Activated CD8-positive, alpha-beta memory T cell treated with anti-CD3 and anti-CD28 coated beads, Interleukin-2, amount 50 U/mL, for 1 hour (primary cell): ENCODE measurements around the gene BASP1.
"Not testable (repeated sequence)": the region's sequence is repeated elsewhere in the genome, so short reads cannot be mapped to it uniquely, and the experiment has no call there.

Experiments
- DNase-seq: peaks from one replicate; pipeline ENCODE4 v3.0.0-alpha.2; 2020; ENCODE audit errors: extremely low read depth

The BASP1 gene

GRCh38 chr5:17319095-17319494, 101.7 kb downstream of the BASP1 start:
- not testable (repeated sequence) for DNase-seq

DNA sequence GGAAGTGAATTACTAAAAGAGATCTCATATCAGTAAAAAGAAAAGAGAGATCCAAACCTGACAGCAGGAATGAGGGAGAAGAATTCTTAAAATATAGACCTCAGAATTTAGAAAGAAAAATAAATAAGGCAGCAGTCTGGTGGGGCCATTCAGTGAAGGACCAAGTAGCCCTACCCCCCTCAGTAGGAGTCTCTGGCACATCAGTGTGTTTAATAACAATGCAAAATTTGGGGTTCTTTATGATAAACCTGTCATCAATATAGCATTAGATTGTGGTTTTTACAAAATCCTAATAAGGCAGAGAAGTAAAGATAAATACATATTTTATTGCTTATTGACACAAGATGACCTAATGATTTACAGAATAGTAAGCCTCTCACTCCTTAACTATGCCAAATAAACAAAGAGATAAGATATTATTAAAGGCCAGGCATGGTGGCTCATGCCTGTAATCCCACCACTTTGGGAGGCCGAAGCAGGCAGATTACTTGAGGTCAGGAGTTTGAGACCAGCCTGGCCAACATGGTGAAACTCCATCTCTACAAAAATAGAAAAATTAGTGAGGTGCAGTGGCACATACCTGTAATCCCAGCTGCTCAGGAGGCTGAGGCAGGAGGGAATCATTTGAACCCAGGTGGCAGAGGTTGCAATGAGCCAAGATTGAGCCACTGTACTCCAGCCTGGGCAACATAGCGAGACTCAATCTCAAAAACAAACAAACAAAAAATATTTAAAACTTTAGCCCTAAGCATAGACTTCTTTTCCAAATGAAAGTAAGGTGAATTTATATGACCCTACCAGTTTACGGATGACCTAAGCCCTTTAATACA, 108.6 kb downstream of the BASP1 start:
- no peak for DNase-seq
